Measurements from ENCODE around the gene GNPTG. TPM values are rescaled to one million over a fixed set of nuclear protein-coding genes. Genes with fewer than 3 reads are reported as not detected.

The GNPTG gene
- total and polyA plus RNA-seq, 9 of the 15 experiments (the other 6 are each of a cell fraction or from before 2014, with no cell fraction given): 0.69 to 33.3 (median 13.6) TPM

DNA sequence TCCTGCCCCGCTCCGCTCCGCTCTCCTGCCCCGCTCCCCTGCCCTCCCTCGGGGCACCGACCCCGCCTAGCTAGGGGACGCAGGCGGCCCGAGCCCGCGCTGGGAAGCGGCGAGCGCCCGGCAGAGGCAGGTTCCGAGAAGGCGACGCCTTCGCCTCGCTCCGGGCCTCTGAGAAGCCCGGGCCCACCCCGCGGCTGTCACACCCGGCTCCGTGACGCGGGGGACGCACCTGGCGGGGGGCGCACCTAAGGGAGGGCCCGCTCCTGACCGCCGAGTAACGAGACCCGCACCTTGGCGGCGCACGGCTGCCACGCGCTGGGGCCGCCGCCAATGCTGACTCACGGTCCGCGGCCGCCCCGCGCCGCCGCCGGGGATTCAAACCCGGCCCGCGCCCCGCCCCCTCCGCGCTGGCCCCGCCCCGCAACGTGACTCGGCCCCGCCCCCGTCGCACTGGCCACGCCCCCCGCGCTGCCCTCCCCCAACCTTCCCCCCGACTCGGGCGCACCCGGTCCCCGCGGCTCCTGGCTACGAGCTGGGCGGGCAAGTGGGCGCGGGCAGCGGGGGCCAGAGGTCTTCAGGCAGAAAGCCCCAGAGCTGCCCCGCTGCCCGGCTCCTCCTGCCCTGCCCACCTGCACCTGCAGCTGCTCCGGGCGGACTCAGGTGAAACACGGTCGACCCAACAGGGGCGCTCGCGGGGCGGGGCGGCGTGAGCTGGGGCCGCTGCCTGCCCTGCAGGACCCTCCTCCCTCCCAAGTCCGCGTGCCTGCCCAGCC is 27.8 kb downstream of the GNPTG start (continued):
- TF ChIP-seq, protein P1, sequence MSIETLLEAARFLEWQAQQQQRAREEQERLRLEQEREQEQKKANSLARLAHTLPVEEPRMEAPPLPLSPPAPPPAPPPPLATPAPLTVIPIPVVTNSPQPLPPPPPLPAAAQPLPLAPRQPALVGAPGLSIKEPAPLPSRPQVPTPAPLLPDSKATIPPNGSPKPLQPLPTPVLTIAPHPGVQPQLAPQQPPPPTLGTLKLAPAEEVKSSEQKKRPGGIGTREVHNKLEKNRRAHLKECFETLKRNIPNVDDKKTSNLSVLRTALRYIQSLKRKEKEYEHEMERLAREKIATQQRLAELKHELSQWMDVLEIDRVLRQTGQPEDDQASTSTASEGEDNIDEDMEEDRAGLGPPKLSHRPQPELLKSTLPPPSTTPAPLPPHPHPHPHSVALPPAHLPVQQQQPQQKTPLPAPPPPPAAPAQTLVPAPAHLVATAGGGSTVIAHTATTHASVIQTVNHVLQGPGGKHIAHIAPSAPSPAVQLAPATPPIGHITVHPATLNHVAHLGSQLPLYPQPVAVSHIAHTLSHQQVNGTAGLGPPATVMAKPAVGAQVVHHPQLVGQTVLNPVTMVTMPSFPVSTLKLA (conservative IDR thresholded peaks at IDR 0.05): peak; percentile 20 to 81; a peak in 2 of 4 replicates
- TF ChIP-seq, protein P2, sequence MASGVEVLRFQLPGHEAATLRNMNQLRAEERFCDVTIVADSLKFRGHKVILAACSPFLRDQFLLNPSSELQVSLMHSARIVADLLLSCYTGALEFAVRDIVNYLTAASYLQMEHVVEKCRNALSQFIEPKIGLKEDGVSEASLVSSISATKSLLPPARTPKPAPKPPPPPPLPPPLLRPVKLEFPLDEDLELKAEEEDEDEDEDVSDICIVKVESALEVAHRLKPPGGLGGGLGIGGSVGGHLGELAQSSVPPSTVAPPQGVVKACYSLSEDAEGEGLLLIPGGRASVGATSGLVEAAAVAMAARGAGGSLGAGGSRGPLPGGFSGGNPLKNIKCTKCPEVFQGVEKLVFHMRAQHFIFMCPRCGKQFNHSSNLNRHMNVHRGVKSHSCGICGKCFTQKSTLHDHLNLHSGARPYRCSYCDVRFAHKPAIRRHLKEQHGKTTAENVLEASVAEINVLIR (CRISPR knock-in tag; IDR thresholded peaks at IDR 0.05): no peak
- TF ChIP-seq ZNF408 (CRISPR knock-in tag; IDR thresholded peaks at IDR 0.05; ENCODE audit: low read depth) (no peak), SMARCA4 (IDR thresholded peaks at IDR 0.05) (0 out of 2 replicates have a peak, but pooled peaks have one; percentile 2), ESRRA (IDR thresholded peaks at IDR 0.05; ENCODE audit: borderline replicate concordance, low read depth) (no peak; the same call in 1 of the 2 replicates), DMBX1 (CRISPR knock-in tag; IDR thresholded peaks at IDR 0.05; ENCODE audit: borderline replicate concordance) (0 out of 2 replicates have a peak, but pooled peaks have one; percentile 23)
- TF ChIP-seq, protein P3, sequence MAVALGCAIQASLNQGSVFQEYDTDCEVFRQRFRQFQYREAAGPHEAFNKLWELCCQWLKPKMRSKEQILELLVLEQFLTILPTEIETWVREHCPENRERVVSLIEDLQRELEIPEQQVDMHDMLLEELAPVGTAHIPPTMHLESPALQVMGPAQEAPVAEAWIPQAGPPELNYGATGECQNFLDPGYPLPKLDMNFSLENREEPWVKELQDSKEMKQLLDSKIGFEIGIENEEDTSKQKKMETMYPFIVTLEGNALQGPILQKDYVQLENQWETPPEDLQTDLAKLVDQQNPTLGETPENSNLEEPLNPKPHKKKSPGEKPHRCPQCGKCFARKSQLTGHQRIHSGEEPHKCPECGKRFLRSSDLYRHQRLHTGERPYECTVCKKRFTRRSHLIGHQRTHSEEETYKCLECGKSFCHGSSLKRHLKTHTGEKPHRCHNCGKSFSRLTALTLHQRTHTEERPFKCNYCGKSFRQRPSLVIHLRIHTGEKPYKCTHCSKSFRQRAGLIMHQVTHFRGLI (CRISPR knock-in tag; IDR thresholded peaks at IDR 0.05): no peak
- TF ChIP-seq, protein P4, sequence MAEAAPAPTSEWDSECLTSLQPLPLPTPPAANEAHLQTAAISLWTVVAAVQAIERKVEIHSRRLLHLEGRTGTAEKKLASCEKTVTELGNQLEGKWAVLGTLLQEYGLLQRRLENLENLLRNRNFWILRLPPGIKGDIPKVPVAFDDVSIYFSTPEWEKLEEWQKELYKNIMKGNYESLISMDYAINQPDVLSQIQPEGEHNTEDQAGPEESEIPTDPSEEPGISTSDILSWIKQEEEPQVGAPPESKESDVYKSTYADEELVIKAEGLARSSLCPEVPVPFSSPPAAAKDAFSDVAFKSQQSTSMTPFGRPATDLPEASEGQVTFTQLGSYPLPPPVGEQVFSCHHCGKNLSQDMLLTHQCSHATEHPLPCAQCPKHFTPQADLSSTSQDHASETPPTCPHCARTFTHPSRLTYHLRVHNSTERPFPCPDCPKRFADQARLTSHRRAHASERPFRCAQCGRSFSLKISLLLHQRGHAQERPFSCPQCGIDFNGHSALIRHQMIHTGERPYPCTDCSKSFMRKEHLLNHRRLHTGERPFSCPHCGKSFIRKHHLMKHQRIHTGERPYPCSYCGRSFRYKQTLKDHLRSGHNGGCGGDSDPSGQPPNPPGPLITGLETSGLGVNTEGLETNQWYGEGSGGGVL (CRISPR knock-in tag; IDR thresholded peaks at IDR 0.05): no peak
- TF ChIP-seq, protein P5, sequence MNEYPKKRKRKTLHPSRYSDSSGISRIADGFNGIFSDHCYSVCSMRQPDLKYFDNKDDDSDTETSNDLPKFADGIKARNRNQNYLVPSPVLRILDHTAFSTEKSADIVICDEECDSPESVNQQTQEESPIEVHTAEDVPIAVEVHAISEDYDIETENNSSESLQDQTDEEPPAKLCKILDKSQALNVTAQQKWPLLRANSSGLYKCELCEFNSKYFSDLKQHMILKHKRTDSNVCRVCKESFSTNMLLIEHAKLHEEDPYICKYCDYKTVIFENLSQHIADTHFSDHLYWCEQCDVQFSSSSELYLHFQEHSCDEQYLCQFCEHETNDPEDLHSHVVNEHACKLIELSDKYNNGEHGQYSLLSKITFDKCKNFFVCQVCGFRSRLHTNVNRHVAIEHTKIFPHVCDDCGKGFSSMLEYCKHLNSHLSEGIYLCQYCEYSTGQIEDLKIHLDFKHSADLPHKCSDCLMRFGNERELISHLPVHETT (CRISPR knock-in tag; conservative IDR thresholded peaks at IDR 0.05 in 1 of 2, IDR thresholded peaks at IDR 0.05 in 1 of 2): peak in 1 of 2 experiments; percentile 61; a peak in 2 of 4 replicates
